Measurements from ENCODE around the gene ZHX3.

The ZHX3 gene

GRCh38 chr20:41191562-41192500 is 125.7 kb downstream of the ZHX3 start:
- DNase-seq (ENCODE audit: insufficient read length, low spot score) (no peak), FAIRE-seq (no peak)
- TF ChIP-seq POLR2A (IDR thresholded peaks at IDR 0.05; ENCODE audit: low read depth, low read length) (no peak), POU2F2 (IDR thresholded peaks at IDR 0.05; ENCODE audit: low read depth, low read length) (no peak), TAF1 (IDR thresholded peaks at IDR 0.05; ENCODE audit: low read depth, low read length) (no peak), PAX5 (IDR thresholded peaks at IDR 0.05; ENCODE audit: insufficient read depth, low read length, severe bottlenecking) (no peak), POLR2AphosphoS5 (IDR thresholded peaks at IDR 0.05; ENCODE audit: low read depth, low read length) (no peak), SPI1 (IDR thresholded peaks at IDR 0.05; ENCODE audit: low read depth, low read length) (no peak)

- DNase-seq (ENCODE audit: insufficient read length, low spot score): no peak
- TF ChIP-seq POU2F2 (IDR thresholded peaks at IDR 0.05; ENCODE audit: low read depth, low read length) (no peak), POLR2A (IDR thresholded peaks at IDR 0.05; ENCODE audit: low read depth, low read length) (no peak), PAX5 (IDR thresholded peaks at IDR 0.05; ENCODE audit: insufficient read depth, low read length, severe bottlenecking) (no peak), TAF1 (IDR thresholded peaks at IDR 0.05; ENCODE audit: low read depth, low read length) (no peak), SPI1 (IDR thresholded peaks at IDR 0.05; ENCODE audit: low read depth, low read length) (no peak), POLR2AphosphoS5 (IDR thresholded peaks at IDR 0.05; ENCODE audit: low read depth, low read length) (no peak)
- FAIRE-seq: no peak
Observed at GRCh38 chr20:41187668-41188067, 129.9 kb downstream of the ZHX3 start.

- DNase-seq (ENCODE audit: insufficient read length, low spot score) (no peak), FAIRE-seq (no peak)
- no peak for TF ChIP-seq POLR2AphosphoS5 (IDR thresholded peaks at IDR 0.05; ENCODE audit: low read depth, low read length)
- no peak for TF ChIP-seq PAX5 (IDR thresholded peaks at IDR 0.05; ENCODE audit: insufficient read depth, low read length, severe bottlenecking)
- TF ChIP-seq TAF1 (IDR thresholded peaks at IDR 0.05; ENCODE audit: low read depth, low read length): no peak
- TF ChIP-seq POLR2A (IDR thresholded peaks at IDR 0.05; ENCODE audit: low read depth, low read length): no peak
- no peak for TF ChIP-seq SPI1 (IDR thresholded peaks at IDR 0.05; ENCODE audit: low read depth, low read length)
- TF ChIP-seq POU2F2 (IDR thresholded peaks at IDR 0.05; ENCODE audit: low read depth, low read length): no peak
Observed at GRCh38 chr20:41185013-41185757, 132.3 kb downstream of the ZHX3 start.

- DNase-seq (ENCODE audit: insufficient read length, low spot score) (no peak), FAIRE-seq (no peak)
- TF ChIP-seq SPI1 (IDR thresholded peaks at IDR 0.05; ENCODE audit: low read depth, low read length) (no peak), POLR2A (IDR thresholded peaks at IDR 0.05; ENCODE audit: low read depth, low read length) (no peak), PAX5 (IDR thresholded peaks at IDR 0.05; ENCODE audit: insufficient read depth, low read length, severe bottlenecking) (no peak), POU2F2 (IDR thresholded peaks at IDR 0.05; ENCODE audit: low read depth, low read length) (no peak), POLR2AphosphoS5 (IDR thresholded peaks at IDR 0.05; ENCODE audit: low read depth, low read length) (no peak)
Observed at GRCh38 chr20:41183831-41184230, 133.7 kb downstream of the ZHX3 start.

DNA sequence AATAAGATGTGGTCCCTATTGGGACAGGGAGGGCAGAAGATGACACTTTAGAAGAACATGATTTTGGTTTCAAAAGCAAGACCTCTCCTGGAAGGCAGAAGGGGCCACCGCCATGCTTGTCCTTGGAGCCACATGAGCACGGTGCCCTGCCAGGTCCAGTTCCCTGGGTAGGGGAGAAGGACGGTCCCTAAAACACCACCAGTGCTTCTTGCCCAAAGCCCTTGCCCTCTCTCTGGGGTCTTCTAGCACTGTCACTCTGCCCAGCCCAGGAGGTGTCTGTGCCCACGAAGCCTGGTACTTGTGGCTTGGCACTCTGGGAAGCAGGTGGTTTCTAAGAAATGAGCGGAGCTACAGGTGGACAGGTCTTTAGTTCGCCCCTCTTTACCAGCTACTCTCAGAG is 134.1 kb downstream of the ZHX3 start:
- TF ChIP-seq POU2F2 (IDR thresholded peaks at IDR 0.05; ENCODE audit: low read depth, low read length): no peak
- TF ChIP-seq TAF1 (IDR thresholded peaks at IDR 0.05; ENCODE audit: low read depth, low read length): no peak
- TF ChIP-seq POLR2AphosphoS5 (IDR thresholded peaks at IDR 0.05; ENCODE audit: low read depth, low read length): no peak
- TF ChIP-seq SPI1 (IDR thresholded peaks at IDR 0.05; ENCODE audit: low read depth, low read length): no peak
- TF ChIP-seq POLR2A (IDR thresholded peaks at IDR 0.05; ENCODE audit: low read depth, low read length): no peak
- TF ChIP-seq PAX5 (IDR thresholded peaks at IDR 0.05; ENCODE audit: insufficient read depth, low read length, severe bottlenecking): no peak
- DNase-seq (ENCODE audit: insufficient read length, low spot score) (no peak), FAIRE-seq (no peak)

- no peak for TF ChIP-seq PAX5 (IDR thresholded peaks at IDR 0.05; ENCODE audit: insufficient read depth, low read length, severe bottlenecking)
- no peak for TF ChIP-seq SPI1 (IDR thresholded peaks at IDR 0.05; ENCODE audit: low read depth, low read length)
- no peak for TF ChIP-seq POLR2A (IDR thresholded peaks at IDR 0.05; ENCODE audit: low read depth, low read length)
- no peak for TF ChIP-seq POU2F2 (IDR thresholded peaks at IDR 0.05; ENCODE audit: low read depth, low read length)
- TF ChIP-seq TAF1 (IDR thresholded peaks at IDR 0.05; ENCODE audit: low read depth, low read length): no peak
- TF ChIP-seq POLR2AphosphoS5 (IDR thresholded peaks at IDR 0.05; ENCODE audit: low read depth, low read length): no peak
- FAIRE-seq: no peak
Observed at GRCh38 chr20:41182296-41183212, 135.0 kb downstream of the ZHX3 start.

GRCh38 chr20:41181567-41181966 is 136.0 kb downstream of the ZHX3 start:
- FAIRE-seq (no peak), DNase-seq (ENCODE audit: insufficient read length, low spot score) (no peak)
- no peak for TF ChIP-seq POLR2AphosphoS5 (IDR thresholded peaks at IDR 0.05; ENCODE audit: low read depth, low read length)
- TF ChIP-seq POLR2A (IDR thresholded peaks at IDR 0.05; ENCODE audit: low read depth, low read length): no peak

More at GRCh38 chr20:41182296-41183212, 135.0 kb downstream of the ZHX3 start:
- no peak for DNase-seq (ENCODE audit: insufficient read length, low spot score)

DNA sequence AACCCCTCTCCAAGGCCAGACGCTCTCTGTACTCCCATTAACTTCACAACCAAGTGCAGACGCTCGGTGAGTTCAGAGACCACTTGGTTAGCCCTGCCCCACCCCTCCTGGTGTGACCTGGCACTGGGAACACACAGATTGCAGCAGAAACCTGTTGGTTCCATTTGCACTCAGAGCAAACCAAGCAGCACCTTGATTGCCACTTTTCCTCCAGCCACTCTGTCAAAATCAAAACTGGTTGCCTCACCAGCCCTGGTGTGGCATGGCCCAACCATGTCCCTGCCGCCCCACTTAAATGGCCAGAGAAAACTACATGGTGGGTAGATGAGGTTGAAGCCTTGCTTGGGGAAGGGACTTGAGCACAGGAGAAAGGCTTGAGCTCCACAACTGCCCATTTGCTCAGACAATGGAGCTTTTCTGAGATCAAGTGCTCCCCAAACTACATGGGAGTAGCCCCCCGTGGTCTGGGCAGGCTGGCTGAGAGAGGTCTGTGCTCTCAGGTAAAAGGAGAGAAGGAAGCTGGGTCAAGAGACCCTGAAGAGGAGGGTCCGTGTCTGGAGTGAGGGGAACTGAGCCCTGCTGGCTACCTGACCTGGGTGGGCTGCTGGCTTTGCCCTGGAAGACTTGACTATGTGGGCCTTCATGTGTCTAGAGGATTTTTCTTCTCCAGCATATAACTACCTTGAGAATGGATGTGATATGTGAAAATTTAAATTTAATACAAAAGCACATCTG is 136.8 kb downstream of the ZHX3 start:
- TF ChIP-seq POU2F2 (IDR thresholded peaks at IDR 0.05; ENCODE audit: low read depth, low read length): no peak
- no peak for TF ChIP-seq SPI1 (IDR thresholded peaks at IDR 0.05; ENCODE audit: low read depth, low read length)
- no peak for TF ChIP-seq PAX5 (IDR thresholded peaks at IDR 0.05; ENCODE audit: insufficient read depth, low read length, severe bottlenecking)
- TF ChIP-seq POLR2A (IDR thresholded peaks at IDR 0.05; ENCODE audit: low read depth, low read length): no peak
- no peak for TF ChIP-seq TAF1 (IDR thresholded peaks at IDR 0.05; ENCODE audit: low read depth, low read length)
- TF ChIP-seq POLR2AphosphoS5 (IDR thresholded peaks at IDR 0.05; ENCODE audit: low read depth, low read length): no peak
- no peak for DNase-seq (ENCODE audit: insufficient read length, low spot score)
- FAIRE-seq: no peak

Measured in GM12891 (cell line).